Testis (tissue), 5 donors: Measurements from ENCODE around the gene C14orf39. TPM values are rescaled to one million over a fixed set of nuclear protein-coding genes. Genes with fewer than 3 reads are reported as not detected.
A peak's percentile ranks its signal among the peaks of the same experiment; 100 is the strongest.

ENCODE experiments used
- DNase-seq: peaks from one replicate; pipeline ENCODE4 v3.0.0-alpha.2; 2019
- H3K27ac ChIP-seq, 2 donors: fragments of 200-600 bp; sonication (generic); one replicate each; pipeline ENCODE4 v1.5.1; 2019
- H3K27me3 ChIP-seq: fragments of 200-600 bp; sonication (generic); one replicate; pipeline ENCODE4 v1.5.1; 2019
- H3K36me3 ChIP-seq: fragments of 200-600 bp; sonication (generic); one replicate; pipeline ENCODE4 v1.5.1; 2017; ENCODE audit warnings: low read depth; ENCODE audit errors: missing control alignments
- H3K4me1 ChIP-seq: fragments of 200-600 bp; sonication (generic); one replicate; pipeline ENCODE4 v1.5.1; 2019
- H3K4me3 ChIP-seq, 2 donors: fragments of 200-600 bp; sonication (generic); one replicate each; pipeline ENCODE4 v1.5.1; 2017 to 2019
- H3K9me3 ChIP-seq: fragments of 200-600 bp; sonication (generic); one replicate; pipeline ENCODE4 v1.5.1; 2017
- POLR2A ChIP-seq: fragments of 450-650 bp; IDR thresholded peaks from one replicate; pipeline ENCODE4 v1.6.1; 2017; ENCODE audit warnings: antibody characterized with exemption, mild to moderate bottlenecking, moderate library complexity
- WGBS, 2 donors: methylation state at CpG; one replicate each; pipeline ENCODE4 v1.1.5; 2018; 5-methylcytosine and 5-hydroxymethylcytosine counted together
- intact Hi-C: fragments of 100-400 bp; cut with DNase I; formaldehyde crosslinking; loops from one replicate; pipeline ENCODE4 v1.15.1; 2023; ENCODE audit warnings: low total_unique reads
- long read RNA-seq, 2 donors: transcript quantifications; one replicate each; lab custom pipeline, GENCODE V29; 2026
- polyA plus RNA-seq: library from polyadenylated mRNA; stranded (reverse); fragments of 350-450 nt; fragmentation: Illumina TruSeq; extraction: RNeasy Lipid Tissue Mini Kit (QIAGEN cat#74804); gene quantifications from one replicate; pipeline ENCODE4 v1.2.3, GENCODE V29; 2014; ENCODE audit warnings: low read depth, low replicate concordance; ENCODE audit not compliant: insufficient read depth
- total RNA-seq, 2 donors: library from RNA; depleted of rRNA; stranded (reverse); fragments of >200 nt; gene quantifications; one replicate each; pipeline ENCODE4 v1.2.3, GENCODE V29; 2016
- TF ChIP-seq, protein P1 (sequence below), 3 experiments: fragments of 450-650 bp in 2 of 3; fragments of 200-600 bp in 1 of 3; sonication (generic) in 1 of 3; IDR thresholded peaks; one replicate each; pipeline ENCODE4 v1.5.1; 2016 to 2019; ENCODE audit warnings: antibody characterized with exemption in 3 of 3, mild to moderate bottlenecking in 2 of 3, moderate library complexity in 1 of 3

C14orf39 gene, protein sequence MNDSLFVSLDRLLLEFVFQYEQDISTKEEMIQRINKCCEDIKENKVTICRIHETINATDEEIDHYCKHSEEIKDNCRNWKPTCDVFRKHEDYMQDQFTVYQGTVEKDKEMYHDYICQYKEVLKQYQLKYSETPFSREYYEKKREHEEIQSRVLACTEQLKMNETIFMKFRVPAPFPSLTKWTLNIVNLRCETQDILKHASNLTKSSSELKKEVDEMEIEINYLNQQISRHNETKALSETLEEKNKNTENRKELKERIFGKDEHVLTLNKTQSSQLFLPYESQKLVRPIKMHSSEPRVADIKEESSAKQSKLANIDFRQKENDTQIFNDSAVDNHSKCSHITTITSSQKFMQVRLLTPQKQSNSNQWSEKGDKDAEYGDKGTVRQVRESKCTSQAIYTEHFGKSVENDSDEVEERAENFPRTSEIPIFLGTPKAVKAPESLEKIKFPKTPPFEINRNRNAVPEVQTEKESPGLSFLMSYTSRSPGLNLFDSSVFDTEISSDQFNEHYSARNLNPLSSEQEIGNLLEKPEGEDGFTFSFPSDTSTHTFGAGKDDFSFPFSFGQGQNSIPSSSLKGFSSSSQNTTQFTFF
- total RNA-seq (10 to 100 TPM; 12.1 to 12.9 TPM), polyA plus RNA-seq (9.5 TPM)
- long read RNA-seq, donor 1: 0 reads
- long read RNA-seq, donor 2: 0 reads

DNA sequence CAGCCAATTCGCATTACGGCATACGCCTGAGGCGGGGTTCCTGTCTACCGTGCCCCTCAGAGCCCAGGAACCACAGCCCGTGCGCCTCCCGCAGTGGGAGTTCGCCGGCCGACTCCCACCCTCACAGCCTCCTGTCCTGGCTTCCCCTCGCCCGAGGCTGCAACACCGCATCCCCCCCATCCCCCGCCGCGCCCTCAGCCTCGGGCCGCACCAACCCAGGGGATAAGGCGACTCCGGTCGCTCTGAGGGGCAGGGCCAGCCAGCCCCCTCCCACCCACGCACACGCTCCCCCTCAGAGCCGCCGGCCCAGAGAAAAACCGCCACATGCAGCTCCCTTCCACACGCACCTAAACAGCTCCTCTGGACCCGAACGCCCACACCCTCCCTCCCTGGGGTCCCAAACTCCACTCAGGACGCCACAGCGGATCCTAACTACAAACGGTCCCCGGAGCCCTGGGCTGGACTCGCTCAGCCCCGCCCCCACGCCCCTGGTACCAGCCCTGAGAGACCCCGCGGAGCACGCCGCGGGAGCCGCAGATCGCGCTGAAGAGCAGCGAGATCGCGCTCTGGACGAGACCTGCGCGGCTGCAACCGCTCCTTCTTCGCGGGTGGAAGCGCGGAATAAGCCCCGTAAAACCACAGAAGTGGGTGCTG is at the start of gene C14orf39:
Gene C14orf39, minus strand, starts transcription at position 466 of the 654 bp plus-strand sequence. CDS start 985 bp downstream, outside the sequence.
- Histone ChIP-seq H3K9me3 (no peaks in the 10 kb centered on the region), H3K27ac (peak within 1 kb of the TSS; percentile 19 to 56), H3K4me1 (peaks cover 6% of the 10 kb centered on the region), H3K36me3 (no peaks in the 10 kb centered on the region), H3K27me3 (peaks cover 4% of the 10 kb centered on the region), H3K4me3 (peak within 1 kb of the TSS; percentile 53 to 58)
- peak; percentile 78 for DNase-seq
- 2 to 4% methylated on average over 48 to 53 of the region's 57 CpGs for WGBS, 2 donors
- intact Hi-C loops: no loop called here
- TF ChIP-seq, protein P1, sequence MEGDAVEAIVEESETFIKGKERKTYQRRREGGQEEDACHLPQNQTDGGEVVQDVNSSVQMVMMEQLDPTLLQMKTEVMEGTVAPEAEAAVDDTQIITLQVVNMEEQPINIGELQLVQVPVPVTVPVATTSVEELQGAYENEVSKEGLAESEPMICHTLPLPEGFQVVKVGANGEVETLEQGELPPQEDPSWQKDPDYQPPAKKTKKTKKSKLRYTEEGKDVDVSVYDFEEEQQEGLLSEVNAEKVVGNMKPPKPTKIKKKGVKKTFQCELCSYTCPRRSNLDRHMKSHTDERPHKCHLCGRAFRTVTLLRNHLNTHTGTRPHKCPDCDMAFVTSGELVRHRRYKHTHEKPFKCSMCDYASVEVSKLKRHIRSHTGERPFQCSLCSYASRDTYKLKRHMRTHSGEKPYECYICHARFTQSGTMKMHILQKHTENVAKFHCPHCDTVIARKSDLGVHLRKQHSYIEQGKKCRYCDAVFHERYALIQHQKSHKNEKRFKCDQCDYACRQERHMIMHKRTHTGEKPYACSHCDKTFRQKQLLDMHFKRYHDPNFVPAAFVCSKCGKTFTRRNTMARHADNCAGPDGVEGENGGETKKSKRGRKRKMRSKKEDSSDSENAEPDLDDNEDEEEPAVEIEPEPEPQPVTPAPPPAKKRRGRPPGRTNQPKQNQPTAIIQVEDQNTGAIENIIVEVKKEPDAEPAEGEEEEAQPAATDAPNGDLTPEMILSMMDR (IDR thresholded peaks at IDR 0.05): no peak
- TF ChIP-seq POLR2A: no peak

DNA sequence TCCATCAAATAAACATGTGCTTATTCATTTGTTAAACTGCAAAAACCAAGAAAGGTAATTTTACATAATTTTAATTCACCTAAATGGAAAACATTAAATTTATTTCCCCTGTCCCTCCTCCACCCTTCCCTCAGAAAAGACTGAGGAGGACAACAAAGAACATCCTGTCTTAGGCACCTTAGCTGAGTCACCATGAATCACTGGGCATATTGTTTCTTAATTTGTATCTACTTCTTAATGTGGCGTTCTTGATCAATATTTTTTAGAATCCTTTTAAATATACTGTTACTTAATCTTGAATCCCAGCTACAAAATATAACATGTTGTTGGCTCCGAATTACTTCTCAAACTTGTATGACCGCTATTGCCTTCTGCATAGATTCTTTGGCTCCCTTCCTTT is 46.6 kb upstream of the C14orf39 start:
- intact Hi-C loops: no loop called here
- no peak overlapping the region for H3K4me3 ChIP-seq
- no peaks in the 10 kb centered on the region for H3K36me3 ChIP-seq
- H3K9me3 ChIP-seq: no peaks in the 10 kb centered on the region
- no peaks in the 10 kb centered on the region for H3K4me1 ChIP-seq
- TF ChIP-seq, protein P1 (IDR thresholded peaks at IDR 0.05): no peak
- TF ChIP-seq POLR2A: no peak
- no peak for DNase-seq
- WGBS, 2 donors: 49 to 55% methylated on average over 3 of the region's 3 CpGs
- no peaks in the 10 kb centered on the region for H3K27me3 ChIP-seq
- no peak overlapping the region for H3K27ac ChIP-seq

DNA sequence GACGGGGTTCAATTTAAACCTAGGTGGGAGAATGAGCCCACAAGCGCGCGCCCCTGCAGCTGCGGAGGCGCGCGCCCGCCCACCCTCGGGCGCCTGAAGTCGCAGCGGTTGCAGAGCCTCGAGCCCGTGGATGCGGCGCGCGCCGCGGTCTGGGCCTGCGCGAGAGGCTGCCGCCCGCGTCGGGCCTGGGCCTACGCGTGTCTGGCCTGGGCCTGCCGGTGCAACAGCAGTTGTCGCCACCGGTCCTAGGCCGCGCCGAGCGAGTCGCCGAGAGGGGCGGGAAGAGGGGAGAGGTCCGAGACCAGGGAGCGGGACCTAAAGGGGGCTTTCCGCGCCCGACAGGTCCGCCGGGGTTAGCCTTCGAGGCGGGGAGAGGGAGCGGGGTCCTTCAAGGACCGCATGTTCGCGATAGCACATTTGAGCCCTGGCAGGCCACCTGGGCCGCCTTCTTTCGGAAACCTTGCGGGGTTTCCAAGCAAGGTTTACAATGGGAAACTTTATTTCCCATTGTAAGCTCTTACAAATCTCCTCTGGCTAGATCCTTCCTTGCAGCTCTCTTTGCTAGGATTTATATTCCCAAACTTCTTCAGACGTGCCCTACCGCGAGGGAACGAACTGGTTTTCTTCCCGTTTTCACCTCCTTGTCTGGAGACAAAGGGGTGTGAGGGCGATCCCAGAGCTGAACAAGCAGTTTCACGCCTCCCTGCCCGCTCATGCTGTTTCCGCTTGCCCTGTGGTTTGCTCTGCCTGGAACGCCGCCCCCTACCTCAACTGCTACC is 29.8 kb upstream of the C14orf39 start:
- peak; percentile 58 for DNase-seq
- H3K4me1 ChIP-seq: no peaks in the 10 kb centered on the region
- peak overlapping the region; percentile 20 to 61 for H3K27ac ChIP-seq
- TF ChIP-seq POLR2A: no peak
- TF ChIP-seq, protein P1 (IDR thresholded peaks at IDR 0.05): no peak
- H3K4me3 ChIP-seq: peak overlapping the region; percentile 51 to 59
- no peaks in the 10 kb centered on the region for H3K27me3 ChIP-seq
- intact Hi-C loops: no loop called here
- H3K9me3 ChIP-seq: no peaks in the 10 kb centered on the region
- WGBS, 2 donors: 7 to 8% methylated on average over 18 to 51 of the region's 66 CpGs
- no peaks in the 10 kb centered on the region for H3K36me3 ChIP-seq

DNA sequence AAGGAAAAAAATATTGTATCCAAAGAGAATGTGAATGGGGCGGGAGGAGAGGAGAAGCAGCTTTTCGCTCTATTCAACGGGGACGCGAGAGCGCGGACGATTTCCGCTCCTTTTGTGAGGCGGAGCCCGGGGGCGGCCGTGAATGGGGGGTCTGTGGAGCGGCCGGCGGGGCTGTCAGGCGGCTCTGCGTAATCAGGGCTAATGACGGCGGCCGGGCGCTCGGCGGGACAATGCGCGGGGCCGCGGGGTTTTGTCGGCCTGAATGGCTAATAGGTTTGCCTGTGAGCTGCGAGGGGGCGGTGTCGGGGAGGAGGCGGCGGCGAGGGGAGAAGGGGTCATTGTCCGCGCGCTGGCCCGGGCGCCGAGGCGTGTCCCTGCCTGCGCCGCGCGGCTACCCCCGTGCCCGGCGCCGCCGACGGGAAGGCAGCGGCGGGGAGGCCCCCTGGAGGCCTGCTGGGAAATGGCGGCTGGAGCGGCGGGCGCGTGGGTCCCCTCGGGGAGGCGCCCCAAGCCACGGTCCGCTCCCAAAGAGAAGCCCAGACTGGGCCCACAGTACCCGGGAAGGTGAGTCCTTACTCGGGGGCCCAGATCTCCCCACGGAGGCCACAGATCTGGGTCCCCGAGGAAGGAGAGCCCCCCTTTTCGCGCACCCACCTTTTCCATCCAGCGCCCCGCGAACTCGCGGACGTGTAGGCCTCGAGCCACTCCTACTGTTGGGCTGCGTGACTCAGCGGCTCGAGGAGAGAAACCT is 29.1 kb upstream of the C14orf39 start:
- intact Hi-C loops: no loop called here
- H3K27me3 ChIP-seq: no peaks in the 10 kb centered on the region
- WGBS, 2 donors: 1% methylated on average over 42 to 78 of the region's 79 CpGs
- no peaks in the 10 kb centered on the region for H3K9me3 ChIP-seq
- no peaks in the 10 kb centered on the region for H3K36me3 ChIP-seq
- H3K4me3 ChIP-seq: peak overlapping the region; percentile 51 to 59
- DNase-seq: peak; percentile 47
- H3K27ac ChIP-seq: peak overlapping the region; percentile 20 to 61
- TF ChIP-seq POLR2A: no peak
- TF ChIP-seq, protein P1 (IDR thresholded peaks at IDR 0.05): peak in 2 of 3 experiments; percentile 18 to 25
- H3K4me1 ChIP-seq: no peaks in the 10 kb centered on the region
